GM21526 (cell line): ENCODE results near the gene TNS1.

Experiments
- ATAC-seq: cut with Tn5 transposase; IDR thresholded peaks from one replicate; pipeline ENCODE4 v1.9.1; 2021; ENCODE audit warnings: moderate library complexity; ENCODE audit not compliant: unreplicated experiment, low FRiP score

The TNS1 gene

DNA sequence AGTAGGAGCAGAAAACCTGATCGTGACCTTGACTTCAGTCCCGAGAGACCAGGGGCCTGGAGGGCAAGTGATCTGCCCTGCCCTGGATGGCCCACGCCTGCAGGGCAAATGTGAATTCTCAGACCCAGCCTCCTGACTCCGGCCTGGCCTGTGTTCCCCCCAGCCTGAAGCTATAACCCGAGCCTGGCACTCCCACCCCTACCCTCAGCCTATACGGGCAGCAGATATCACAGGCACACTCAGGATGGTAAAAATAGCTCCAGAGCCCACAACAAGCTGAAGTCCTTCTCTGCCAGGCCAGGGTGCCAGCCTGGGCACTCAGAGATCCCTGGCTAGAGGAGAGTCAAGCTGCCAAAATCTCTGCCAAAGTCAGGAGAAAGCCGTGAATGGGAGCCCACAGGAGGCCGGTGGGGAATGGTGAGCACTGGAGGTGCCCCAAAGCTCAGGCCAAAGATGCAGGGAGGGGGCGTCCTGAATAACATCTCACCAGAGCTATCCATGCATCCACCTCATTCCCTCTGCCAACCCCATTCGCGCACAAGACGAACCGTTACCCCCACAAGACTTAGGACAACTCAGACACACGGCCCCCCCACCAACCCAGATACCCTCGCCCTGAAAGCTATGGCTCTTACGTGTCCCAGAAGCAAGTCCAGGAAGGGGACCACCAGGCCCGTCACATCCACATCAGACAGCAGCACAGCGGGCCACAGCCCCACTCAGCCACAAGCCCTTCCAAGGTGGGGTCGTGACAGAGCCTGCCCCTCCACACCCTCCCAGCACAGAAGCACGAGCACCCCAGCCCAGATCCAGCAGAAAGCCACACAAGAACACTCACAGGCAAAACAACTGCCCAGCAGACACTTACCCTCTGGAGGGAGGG, 144.9 kb downstream of the TNS1 start:
- no peak for ATAC-seq

DNA sequence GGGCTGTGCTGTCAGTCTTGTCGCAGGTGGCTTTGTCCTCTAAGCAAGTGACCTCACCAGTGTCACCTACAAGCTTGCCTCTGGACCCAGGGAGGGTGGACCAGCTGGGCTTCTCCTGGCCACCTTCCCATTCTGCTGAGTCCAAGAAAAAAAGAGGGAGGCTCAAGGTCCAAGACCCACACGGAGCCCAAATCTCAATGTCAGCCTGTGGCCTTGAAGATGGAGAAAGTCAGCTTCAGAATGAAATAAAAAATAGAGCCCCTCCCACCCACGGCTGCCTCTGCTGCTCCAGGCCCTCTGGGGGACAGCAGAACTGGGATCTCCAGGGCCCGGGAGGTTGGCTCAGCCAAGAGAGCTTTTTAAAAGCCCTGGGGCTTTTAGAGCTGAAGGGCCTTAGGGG, 145.9 kb downstream of the TNS1 start:
- ATAC-seq, result no peak

DNA sequence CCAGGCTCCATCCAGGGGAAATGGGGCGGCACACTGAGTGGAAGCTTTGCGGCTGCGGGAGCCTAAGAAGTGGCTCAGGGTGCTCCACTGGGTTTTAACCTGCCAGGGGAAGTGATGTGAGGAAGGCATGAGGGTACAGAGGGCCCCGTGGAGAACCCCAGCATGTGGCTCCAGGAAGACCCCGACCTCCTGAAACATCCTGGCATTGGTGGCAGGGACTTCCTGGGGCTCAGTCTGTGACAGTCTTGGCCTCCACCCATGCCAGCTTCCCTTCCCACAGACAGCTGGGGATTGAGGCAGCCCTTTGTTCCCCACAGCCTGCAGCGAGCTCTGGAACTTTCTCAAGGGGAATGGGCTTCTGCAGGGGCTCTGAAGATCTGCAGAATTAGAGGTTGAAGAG, 146.6 kb downstream of the TNS1 start:
- no peak for ATAC-seq

DNA sequence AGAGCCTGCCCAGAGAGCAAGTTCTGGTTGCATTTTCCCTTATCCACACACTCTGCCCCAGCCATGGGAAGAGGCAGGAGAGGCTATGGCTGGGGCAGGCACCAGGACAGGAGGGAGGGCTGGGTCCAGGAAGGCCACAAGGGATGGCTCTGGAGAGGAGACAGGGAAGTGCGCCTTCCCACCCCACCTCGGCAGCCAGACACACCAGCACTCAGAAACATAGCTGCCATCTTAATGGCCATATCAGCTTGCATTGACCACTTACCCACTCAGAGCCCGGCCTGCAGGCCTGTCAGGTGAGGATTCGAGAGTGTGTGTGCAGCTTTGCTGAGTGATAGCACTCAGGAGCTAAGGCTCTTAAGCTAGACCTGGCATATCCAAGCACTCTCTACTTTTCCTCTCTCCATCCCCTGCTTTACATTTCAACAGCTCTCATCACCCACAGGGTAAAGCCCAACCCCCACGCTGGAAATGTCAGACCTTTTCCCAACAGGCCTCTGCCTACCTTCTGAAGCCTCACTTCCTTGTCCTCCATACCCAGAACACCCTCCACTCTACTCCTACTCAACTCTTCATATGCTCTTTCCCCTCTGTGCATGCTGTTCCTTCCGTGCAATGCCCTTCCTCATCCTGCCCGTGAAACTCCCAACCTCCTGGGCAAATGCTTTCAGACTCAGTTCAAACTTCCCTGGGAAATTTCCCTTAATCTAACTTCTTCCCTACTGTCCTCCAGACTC, 147.9 kb downstream of the TNS1 start:
- ATAC-seq, result no peak

DNA sequence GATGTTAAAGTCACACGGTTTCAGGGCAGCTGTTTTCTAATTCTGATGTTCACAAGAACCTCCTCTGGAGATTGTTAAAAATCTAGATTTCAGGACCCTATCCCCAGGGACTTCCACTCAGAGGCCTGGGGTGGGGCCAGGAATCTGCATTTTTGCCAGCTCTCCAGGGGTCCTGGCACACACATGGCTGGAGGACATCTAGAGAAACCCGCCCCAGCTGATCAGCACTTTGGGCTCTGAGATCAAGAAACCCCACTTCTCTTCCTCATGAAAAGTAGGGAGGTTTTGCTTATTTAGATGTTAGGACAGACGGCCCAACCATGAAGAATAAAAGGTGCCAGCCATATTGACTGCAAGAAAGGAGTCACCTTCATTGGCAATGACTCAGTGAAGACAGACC, 148.8 kb downstream of the TNS1 start:
- ATAC-seq, result no peak

DNA sequence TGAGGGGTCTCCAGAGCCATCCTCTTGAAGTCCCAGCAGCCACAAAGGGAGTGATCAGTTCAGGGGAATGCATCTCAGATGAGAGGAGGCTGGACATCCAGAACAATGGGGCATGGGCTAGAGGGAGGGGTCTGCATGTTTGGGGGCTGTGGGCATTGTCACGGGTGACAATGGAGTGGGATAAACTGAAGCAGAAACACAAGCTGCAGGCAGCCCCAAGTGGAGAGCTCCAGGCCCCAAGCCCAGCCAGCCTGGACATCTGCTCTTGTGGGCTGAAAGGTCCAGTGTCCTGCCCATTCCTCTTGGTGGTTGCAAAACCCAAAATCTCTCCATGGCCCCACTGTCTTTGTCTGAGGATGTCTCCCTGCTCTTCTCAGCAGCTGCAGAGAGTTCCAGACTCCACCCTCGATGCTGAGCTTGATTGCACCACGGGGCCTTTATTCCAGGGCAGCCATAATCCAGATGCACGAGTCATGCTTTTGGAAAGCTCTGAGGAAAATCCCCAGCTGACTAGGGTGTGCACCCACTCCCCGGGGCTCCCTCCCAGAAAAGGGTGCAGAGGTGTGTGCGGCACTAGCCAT, 149.4 kb downstream of the TNS1 start:
- ATAC-seq, result no peak

DNA sequence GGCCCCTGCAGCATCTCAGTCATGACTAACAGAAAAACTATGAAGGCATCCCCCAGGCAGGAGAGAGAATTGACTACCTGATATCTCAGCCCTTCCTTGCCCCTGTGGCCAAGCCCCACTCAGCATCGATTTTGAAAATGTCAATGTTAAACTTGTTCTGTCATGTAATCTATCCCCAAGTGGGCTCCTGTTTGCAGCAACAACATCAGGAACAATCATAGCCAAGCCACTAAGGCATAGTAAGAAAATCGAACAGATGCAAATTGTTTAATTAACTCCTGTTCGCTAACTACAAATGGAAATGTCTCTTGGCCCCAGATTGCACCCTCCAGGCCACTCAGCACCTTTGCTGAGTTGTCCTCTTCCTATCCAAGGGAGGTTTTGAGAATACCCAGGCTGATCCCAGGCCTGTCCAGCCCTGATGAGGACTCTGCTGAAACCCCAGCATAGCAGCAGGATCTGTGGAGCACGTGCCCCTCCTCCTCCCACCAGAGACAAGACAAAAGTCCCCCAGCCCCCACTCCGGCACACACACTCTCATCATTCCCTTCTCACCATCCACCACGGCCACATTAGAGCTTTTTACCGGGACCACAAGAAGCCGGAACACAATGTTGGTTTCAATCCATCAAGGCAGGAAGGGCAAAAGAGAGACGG, 150.1 kb downstream of the TNS1 start:
- ATAC-seq, result no peak

DNA sequence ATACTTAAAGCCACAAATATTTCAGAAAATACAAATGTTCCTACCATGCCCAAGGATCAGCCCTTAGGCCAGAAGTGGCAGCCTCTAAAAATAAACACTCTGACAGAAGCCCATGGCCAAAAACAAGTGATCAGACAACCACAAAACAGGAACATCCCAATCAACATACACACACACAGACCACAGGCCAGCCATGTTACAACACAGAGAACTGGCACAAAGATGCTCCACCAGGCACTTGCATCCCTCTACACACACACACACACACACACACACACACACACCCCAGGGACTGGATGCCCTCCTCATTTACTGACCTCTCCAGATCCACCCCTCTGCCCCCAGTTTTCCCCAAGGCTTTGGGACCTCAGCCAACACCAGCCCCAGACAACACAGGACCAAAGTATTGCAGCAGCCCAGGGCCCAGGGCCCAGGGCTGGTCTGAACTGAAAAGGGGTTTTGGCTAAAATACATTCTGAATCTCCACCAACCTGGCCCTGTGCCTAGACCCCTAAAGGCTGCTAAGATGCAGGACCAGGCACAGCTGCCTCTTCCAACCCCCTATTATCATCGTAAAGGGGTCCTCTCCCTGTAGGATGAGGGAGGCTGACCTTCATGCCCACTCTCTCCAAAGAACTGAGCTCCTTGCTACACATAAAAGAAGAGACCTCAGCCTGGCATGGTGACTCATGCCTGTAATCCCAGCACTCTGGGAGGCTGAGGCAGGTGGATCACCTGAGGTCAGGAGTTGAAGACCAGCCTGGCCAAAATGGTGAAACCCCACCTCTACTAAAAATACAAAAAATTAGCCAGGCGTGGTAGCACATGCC, 151.4 kb downstream of the TNS1 start:
- no peak for ATAC-seq

DNA sequence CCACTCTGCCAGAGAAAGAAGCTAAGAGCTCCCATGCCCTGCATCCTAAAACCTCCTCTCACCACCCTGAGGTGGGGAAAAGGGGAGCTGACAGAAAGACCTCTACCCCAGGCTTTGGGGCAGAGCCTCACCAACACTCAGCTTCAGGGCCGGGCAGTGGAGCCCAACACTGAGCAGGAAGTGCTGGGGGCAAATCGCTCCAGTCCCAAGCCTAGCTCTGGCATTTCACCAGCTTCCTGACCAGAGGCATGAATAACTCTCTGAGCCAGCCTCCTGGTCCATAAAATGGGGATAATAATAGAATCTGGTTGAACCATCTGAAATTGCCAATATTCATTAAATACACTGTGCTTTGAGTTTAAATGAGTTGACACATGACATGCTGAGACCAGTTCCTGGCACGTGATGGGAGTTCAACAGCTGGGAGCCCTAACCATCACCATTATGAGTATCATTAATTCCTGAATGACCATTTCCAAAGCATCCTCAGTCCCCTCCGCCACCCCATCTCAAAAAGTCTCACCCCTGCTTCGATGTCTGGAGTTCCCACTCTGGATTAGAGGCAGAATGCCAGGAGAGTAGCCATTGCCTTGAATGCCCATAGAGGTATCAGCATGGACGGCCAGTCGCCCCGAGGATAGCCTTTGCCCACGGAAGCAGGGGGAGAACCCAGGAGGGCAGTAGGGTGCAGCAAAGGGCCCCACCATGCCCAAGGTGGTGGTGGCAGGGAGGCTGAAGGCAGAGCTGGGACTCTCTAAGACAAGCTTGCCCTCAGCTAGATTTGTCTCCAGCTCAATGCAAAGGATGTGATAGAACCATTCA, 153.4 kb downstream of the TNS1 start:
- ATAC-seq, result no peak

DNA sequence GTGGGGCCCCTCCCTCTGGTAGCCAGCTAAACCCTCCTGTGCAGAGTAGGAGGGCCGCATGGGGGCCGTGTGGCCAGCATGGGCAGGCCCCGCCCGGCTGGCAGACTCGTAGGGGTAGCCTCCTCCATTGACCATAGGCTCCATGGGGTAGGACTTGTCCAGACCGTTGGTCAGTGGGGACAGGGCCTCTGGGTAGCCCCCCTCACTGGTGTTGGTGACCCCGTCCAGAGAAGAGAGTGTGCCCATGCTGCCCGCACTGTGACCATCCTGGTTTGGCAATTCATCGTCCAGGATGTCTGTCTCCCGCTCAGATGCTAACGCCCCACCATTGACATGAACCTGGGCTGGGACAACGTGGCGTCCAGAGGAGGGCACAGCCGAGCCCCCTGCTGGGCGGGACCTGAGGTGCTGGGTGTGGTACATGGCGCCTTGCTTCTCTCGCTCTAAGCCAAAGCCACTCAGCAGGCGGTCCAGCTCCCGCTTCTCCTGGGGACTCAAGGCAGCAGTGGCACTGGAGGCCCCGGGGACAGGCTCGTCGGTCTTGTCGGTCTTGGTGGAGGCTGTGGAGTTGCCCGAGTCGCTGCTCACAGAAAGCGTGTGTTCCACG, 154.3 kb downstream of the TNS1 start:
- ATAC-seq, result no peak

DNA sequence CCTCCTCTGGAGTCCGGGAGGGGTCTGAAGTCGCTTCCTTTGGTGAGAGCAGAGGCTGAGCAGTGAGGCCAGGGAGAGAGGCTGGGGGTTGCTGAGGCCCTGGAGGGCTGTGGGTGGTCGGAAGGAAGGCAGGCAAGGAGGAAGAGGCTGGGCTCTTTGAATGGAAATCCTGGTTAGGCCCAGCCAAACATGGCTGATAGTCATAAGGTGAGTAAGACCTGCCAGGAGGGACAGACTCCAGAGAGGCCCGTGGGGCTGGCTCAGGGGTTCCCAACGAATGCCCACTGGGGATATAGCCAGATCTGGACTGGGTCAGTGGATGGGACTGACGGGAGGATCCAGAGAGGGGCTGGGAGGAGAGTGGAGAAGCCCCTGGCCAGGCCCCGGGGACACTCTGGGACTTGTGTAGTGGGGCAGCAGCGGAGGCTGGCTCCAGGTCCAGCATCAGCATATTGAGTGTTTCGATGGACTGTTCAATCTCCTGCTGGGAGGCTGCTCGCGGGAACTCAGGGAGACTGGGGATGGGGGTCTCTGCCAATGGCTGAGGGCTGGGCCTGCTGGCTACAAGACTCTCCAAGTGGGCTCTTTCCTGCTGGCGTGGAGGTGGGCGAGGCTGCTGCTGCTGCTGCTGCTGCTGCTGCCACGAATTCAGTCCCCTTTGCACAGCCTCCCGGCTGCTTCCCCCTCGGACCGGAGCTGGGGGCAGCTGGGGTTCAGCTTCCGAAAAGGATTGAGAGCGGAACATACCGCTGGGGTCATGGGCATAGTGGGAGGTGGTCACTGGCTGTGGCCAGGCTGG, 155.0 kb downstream of the TNS1 start:
- no peak for ATAC-seq

DNA sequence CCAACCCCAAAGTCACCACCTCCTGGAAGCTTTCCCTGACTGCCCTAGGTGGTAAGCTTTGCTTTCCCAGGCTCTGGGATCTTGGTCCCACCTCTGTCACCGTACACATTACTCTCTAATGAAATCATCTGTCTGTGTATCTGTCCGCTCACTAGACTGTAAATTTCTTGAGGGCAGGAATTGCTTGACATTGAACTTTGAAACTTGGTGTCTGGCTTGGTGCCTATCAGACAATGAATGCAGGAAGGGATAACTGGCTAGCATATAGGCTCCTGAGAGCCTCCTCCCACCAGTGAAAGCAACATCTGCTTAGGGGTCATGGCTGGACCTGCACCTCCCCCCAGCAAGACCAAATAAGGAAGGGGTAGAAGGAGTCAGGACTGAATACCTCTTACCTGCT, 155.7 kb downstream of the TNS1 start:
- no peak for ATAC-seq

DNA sequence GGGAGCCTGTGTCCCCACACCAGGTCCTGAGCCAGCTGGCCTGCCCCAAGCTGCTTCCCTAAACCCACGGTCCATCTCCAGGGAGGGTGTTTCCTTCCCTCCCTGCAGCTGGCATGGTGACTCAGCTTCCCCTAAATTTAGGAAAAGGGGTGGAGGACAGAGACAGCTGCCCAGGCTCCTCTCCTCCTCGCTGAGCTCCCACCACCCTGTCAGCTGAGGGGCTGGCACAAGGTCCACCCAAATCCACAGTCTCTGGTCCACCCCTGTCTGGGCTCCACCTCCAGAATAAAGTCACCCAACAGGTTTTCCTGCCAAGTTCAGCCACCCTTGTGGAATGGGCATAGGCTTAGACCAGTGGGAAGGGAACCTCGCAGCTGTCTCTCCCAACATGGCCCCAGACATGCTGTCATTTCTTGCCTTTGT, 156.5 kb downstream of the TNS1 start:
- no peak for ATAC-seq

DNA sequence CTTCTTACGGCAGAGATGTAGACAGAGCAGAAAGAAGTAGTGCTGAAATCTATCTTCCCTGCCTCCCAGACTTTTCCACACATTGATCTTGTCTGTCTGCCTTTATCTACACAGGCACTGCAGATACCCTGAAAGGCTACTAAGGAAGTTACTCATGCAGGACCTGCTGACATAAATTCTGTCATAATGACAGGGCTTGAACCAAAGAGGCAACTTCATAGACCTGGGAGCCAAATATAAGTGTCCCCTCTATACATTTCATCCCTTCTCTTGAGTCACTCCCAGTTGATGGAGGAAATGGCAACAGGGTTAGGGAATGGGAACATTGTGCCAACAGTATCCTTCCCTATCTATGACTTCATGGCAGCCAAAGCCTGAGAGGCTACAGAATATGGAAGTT, 157.5 kb downstream of the TNS1 start:
- no peak for ATAC-seq

DNA sequence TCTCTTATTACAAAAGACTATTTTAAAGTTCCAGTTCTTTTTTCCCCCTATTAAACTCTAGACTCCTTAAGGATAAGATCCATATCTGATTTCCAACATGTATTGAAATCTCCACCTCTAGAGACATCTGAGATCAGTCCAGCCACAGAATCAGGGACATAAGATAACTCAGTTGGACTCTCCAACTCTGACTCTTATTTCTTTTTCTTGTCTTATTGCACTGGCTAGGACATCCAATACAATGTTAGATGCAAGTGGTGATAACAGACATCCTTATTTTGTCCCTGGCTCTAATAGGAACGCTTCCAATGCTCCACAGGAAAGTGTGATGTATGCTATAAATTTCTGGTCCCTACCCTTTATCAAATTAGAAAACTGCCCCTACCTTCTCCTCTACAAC, 158.1 kb downstream of the TNS1 start:
- ATAC-seq, result no peak

DNA sequence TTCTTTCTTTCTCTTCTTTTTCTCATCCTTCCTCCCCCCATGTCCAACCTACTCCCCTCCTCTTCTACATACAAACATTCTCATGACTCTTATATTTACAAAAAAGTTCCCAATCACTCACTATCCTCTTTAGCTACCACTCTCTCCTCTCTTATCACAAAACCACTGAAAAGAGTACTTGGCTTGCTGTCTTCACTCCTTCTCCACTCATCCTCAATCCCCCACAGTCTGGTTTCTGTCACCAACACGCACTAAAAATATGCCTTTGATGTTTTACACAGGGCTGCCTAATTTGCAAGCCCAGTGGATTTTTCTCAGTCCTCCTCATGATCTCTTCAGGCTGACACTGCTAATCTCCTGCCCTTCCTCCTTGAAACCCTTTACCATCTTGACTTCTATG, 159.5 kb downstream of the TNS1 start:
- no peak for ATAC-seq

DNA sequence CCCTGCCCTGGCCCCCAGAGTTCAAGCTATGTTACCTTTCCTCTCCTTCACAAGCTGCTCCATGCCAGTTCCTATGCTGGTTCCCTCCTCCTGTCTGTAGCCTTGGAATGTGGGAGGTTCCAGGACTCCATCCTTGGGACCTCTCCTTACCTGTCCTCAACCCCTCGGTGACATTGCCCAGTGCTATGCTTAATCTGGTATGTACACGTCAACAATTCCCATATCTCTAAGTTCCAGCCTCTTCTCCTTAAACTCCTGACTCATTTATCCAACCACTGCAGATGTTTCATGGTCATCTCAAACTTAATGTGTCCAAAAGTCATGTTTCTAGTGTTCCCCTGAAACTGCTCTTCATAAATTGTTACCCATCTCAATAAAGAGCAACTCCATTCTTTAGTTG, 160.8 kb downstream of the TNS1 start:
- no peak for ATAC-seq

DNA sequence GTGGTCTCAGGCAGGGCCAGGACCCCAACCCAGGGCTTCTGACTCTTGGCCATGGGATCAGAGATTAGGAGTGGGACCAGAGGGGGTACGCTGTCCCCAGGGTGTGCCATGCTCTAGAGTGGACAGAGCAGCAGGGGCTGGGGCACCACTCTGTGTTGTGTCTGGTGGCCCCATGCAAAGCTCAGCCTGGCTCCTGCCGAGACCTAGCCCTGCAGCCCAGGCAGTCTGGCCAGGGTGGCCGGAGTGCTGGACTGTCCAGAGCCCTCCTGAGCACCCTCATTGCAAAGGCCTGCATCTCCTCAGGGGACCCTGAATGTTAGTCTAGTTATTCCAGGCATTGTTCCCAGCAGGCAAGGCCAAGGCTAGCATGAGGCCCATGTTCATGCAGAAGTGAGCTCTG, 162.3 kb downstream of the TNS1 start:
- ATAC-seq, result no peak
